ENCODE data around the gene ZNF200.
"Not testable (repeated sequence)": the region's sequence is repeated elsewhere in the genome, so short reads cannot be mapped to it uniquely, and the experiment has no call there.

ZNF200 gene

GRCh38 chr16:3252967-3253366 is 18.0 kb upstream of the ZNF200 start:
- DNase-seq (ENCODE audit: low read depth): no peak

GRCh38 chr16:3249451-3249850 is 14.5 kb upstream of the ZNF200 start:
- no peak for DNase-seq (ENCODE audit: low read depth)

DNA sequence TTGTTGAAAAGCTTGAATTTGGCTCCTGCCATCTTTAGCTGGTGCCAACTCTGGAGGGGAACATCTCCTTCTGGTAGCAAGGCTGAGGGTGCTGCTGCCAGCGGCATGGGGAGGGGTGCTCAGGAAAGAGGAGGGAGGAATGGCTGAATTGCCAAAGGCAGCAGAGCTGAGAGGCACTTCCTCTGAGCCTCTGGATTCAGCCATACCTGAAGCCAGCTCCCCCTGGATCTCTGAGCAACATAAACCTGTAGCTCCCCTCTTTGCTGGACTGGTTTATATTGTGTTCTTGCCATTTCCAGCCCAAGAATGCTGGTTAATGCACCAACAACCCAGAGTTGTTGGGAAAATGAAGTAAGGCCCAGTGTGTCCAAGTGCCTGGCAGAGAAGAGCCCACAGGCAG is 14.1 kb upstream of the ZNF200 start:
- DNase-seq (ENCODE audit: low read depth): no peak

- no peak for DNase-seq (ENCODE audit: low read depth)
Measured at GRCh38 chr16:3248596-3248995, 13.6 kb upstream of the ZNF200 start.

DNA sequence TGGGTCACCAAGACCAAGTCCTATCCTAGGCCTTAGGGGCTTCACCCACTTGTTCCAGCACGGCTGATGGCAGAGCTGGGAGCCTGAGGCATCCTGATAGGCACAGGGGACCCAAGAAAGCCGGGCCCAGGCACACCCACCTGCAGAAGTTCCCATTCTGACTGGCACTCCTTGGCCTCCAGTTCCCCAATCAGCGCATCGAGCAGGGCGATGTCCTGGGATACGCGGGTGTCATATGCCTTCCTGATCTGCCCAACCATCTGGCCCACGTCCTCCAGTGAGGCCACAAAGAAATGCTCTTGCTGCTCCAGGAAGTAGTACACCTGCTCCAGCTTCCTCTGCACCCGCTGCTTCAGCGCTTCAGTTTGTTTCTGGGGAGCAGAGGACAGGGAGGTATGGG is 11.9 kb upstream of the ZNF200 start:
- DNase-seq (ENCODE audit: low read depth): no peak

DNA sequence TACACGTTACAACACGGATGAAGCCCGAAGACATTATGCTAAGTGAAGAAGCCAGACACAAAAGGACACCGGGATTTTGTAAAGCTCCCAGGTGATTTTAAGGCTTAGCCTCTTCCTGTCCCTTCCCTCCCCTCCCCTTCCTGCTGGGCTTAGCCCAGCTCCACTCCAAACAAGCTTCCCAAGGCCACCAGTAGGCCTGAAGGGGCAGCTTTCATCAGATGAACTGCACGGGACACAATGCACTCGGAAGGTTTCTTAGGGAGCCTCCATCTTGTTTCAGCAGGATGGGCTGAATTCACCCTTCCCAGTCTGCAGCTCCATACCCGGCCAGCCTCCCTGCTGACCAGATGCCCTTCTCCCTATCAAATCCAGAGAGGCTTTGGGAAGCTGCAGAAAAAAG is 11.0 kb upstream of the ZNF200 start:
- no peak for DNase-seq (ENCODE audit: low read depth)

DNA sequence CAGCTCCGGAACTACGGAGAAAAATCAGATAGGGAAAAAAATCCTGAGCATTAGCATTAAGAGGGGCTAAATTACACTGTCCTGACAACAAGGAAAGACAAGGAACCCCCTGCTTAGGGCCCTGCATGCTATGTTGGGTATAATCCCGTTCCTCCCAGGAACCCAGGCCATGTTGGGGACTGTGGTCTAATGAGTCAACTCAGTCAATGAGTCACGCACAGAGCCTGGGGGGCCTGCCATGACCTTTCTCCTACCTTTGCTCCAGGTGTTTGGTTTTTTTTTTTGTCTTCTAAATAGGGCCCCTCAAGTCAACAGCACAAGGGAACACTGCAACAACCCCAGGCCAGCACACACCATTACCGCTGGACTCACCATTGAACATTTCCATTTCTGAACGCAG is 8.9 kb upstream of the ZNF200 start:
- DNase-seq (ENCODE audit: low read depth): no peak

GRCh38 chr16:3242709-3243108 is 7.8 kb upstream of the ZNF200 start:
- DNase-seq (ENCODE audit: low read depth): no peak

GRCh38 chr16:3241761-3242160 is 6.8 kb upstream of the ZNF200 start:
- no peak for DNase-seq (ENCODE audit: low read depth)

- DNase-seq (ENCODE audit: low read depth): no peak
Measured at GRCh38 chr16:3235856-3236669, 1.1 kb upstream of the ZNF200 start.

DNA sequence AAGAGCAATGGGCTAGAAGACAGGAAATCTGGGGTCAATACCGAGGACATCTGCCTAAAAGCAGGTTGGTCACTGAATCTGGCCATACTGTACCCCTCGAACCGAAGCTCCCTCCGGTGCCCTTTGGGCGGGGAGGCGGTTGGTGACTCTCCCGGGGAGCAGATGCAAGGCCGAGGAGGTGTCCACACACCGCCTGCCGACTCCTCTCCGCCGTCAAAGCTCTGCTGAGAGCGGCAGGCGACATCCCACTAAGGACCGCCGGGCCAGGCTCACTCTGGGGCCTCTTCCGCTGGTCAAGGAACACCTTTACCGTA is 458 bp downstream of the ZNF200 start:
- DNase-seq (ENCODE audit: low read depth): no peak

DNA sequence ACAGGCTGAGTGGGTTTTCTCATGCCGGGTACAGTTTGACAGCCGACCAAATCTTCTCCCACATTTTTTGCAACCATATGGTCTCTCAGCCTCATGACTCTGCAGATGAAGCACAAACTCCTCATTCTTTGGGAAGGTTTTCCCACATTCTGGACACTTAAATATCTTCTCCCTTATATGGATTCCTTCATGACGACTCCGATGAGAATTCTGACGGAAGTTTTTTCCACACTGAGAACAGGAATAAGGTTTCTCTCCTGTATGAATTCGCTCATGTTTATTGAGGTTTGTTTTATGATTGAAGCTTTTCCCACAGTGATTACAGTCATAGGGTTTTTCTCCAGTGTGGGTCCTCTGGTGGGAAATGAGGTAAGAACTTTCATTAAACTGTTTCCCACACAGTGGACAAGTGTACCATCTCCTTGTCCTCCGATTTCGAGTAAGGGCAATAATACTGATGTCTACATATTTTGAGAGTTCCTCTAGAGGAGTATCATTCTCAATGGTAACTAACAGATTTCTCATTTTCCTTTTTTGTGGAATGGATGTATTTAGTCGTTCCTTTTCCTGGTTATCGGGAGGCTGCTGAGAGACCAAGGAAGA is 10.9 kb downstream of the ZNF200 start:
- DNase-seq (ENCODE audit: low read depth): no peak

DNA sequence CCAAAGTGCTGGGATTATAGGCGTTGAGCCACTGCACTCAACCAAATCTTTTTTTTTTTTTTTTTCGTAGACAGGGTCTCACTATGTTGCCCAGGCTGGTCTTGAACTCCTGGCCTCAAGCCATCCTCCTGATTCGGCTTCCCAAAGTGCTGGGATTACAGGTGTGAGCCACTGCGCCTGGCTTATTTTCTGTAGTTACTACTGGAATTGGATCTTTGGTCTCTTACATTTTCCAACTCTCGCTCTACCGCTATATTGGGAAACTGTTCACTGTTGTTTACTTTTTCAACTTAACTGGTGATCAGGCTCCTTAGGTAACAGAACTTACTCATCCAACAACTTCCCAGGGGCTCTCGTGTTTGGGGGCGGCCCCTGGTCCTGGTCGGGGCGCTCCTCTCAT is 14.1 kb downstream of the ZNF200 start:
- no peak for DNase-seq (ENCODE audit: low read depth)

DNA sequence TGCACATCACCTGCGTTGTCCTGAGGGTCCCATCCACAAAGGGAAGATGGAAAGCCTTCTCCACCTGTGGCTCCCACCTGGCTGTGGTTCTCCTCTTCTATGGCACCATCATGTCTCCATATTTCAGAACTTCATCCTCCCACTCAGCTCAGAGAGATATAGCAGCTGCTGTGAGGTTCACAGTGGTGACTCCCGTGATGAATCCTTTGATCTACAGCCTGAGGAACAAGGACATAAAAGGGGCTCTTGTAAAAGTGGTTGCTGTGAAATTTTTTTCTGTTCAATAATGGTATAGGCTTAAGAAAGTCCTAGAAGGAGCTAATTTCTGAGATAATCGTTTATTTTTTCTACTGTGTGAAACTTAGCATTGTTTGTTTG is 18.7 kb downstream of the ZNF200 start:
- DNase-seq (ENCODE audit: low read depth): no peak

DNA sequence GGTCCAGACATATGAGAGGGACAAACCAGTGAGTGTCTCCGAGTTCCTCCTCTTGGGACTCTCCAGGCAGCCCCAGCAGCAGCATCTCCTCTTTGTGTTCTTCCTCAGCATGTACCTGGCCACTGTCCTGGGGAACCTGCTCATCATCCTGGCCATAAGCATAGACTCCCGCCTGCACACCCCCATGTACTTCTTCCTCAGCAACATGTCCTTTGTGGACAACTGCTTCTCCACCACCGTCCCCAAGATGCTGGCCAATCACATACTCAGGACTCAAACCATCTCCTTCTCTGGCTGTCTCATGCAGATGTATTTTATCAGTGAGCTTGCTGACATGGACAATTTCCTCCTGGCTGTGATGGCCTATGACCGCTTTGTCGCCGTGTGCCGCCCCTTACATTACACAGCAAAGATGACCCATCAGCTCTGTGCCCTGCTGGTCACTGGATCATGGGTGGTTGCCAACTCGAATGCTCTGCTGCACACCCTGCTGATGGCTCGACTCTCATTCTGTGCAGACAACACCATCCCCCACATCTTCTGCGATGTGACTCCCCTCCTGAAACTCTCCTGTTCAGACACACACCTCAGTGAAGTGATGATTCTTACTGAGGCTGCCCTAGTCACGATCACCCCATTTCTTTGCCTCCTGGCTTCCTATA is 19.2 kb downstream of the ZNF200 start:
- DNase-seq (ENCODE audit: low read depth): no peak

DNA sequence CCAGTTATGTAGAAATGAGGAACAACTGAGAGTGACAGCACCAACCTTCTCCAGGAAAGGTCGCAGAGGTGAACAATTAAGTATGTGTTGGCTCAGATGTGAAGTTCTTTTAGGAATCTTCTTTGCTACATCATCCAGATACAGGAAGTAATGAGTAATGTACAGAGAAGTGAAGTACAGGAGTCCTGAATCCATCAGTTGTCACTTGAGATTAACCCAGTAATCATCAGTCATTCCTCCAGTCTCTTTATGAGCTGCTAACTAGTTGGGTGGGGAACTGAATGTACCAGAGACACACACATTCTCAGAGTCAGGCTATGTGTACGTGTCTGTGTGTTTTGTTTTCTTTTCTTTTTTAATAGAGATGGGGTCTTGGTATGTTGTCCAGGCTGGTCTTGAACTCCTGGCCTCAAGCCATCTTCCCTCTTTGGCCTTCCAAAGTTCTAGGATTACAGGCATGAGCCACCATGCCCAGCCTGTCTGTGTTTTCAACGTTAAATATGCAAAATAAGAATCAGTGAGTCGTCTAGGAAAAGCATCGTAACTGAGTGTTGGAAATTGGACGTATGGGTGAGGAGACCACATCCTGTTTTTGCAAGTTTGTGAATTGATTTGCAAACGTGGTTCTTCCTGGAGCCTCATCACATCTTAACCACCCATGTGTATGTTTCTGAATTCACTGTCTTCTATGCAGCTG is 19.9 kb downstream of the ZNF200 start:
- DNase-seq (ENCODE audit: low read depth): no peak

- DNase-seq (ENCODE audit: low read depth): no peak
Measured at GRCh38 chr16:3212567-3212966, 22.4 kb downstream of the ZNF200 start.

- no peak for DNase-seq (ENCODE audit: low read depth)
Measured at GRCh38 chr16:3212006-3212405, 23.0 kb downstream of the ZNF200 start.

GRCh38 chr16:3207086-3207953 is 27.6 kb downstream of the ZNF200 start:
- DNase-seq (ENCODE audit: low read depth): no peak

- not testable (repeated sequence) for DNase-seq (ENCODE audit: low read depth)
Measured at GRCh38 chr16:3205939-3206338, 29.0 kb downstream of the ZNF200 start.

GRCh38 chr16:3202903-3203539 is 31.9 kb downstream of the ZNF200 start:
- DNase-seq (ENCODE audit: low read depth): no peak

Measured in HS-27A (cell line).